SK-N-SH (cell line): ENCODE data around the gene ING5.

Experiments used
- CTCF ChIP-seq: fragments of 200-600 bp; sonication (generic); IDR thresholded peaks from 2 replicates; pipeline ENCODE4 v1.6.1; 2017; ENCODE audit warnings: antibody characterized with exemption, mild to moderate bottlenecking, moderate library complexity
- EP300 ChIP-seq, 2 experiments: IDR thresholded peaks; 2 replicates each; pipeline versions ENCODE4 v1.4.0 to v1.6.1; 2012; ENCODE audit warnings: borderline replicate concordance in 1 of 2, low read depth in 1 of 2, low read length in 1 of 2
- FOSL2 ChIP-seq: IDR thresholded peaks from 2 replicates; pipeline ENCODE4 v1.4.0; 2012; ENCODE audit warnings: low read depth, mild to moderate bottlenecking, moderate library complexity, borderline replicate concordance
- GABPA ChIP-seq: IDR thresholded peaks from 2 replicates; pipeline ENCODE4 v1.4.0; 2012; ENCODE audit warnings: low read depth, mild to moderate bottlenecking
- JUND ChIP-seq: IDR thresholded peaks from 2 replicates; pipeline ENCODE4 v1.4.0; 2012
- MAX ChIP-seq: IDR thresholded peaks from 2 replicates; pipeline ENCODE4 v1.4.0; 2012; ENCODE audit warnings: low read depth
- RCOR1 ChIP-seq: fragments of 150-350 bp; IDR thresholded peaks from 2 replicates; pipeline ENCODE4 v1.6.1; 2017; ENCODE audit warnings: antibody characterized with exemption, low read length
- REST ChIP-seq: IDR thresholded peaks from 2 replicates; pipeline ENCODE4 v1.6.1; 2012; ENCODE audit warnings: mild to moderate bottlenecking, low read depth, low read length, moderate library complexity
- TAF1 ChIP-seq: IDR thresholded peaks from 2 replicates; pipeline ENCODE4 v1.6.1; 2012; ENCODE audit warnings: low read depth, mild to moderate bottlenecking, low read length, moderate library complexity, borderline replicate concordance
- TCF12 ChIP-seq: IDR thresholded peaks from 2 replicates; pipeline ENCODE4 v1.4.0; 2012
- YY1 ChIP-seq: IDR thresholded peaks from 2 replicates; pipeline ENCODE4 v1.4.0; 2012; ENCODE audit warnings: low read depth, mild to moderate bottlenecking
- ZBTB33 ChIP-seq: IDR thresholded peaks from 2 replicates; pipeline ENCODE4 v1.4.0; 2012; ENCODE audit warnings: low read depth, borderline replicate concordance

- TF ChIP-seq CTCF (no peak), EP300 (IDR thresholded peaks at IDR 0.05; ENCODE audit: borderline replicate concordance in 1 of 2, low read depth in 1 of 2, low read length in 1 of 2) (no peak), TAF1 (no peak), RCOR1 (no peak), REST (no peak), GABPA (no peak), JUND (no peak), FOSL2 (no peak), TCF12 (no peak), ZBTB33 (no peak), YY1 (no peak), MAX (no peak)
Measured at GRCh38 chr2:241676665-241677064, 25.2 kb upstream of the ING5 start.
